HT-29 (cell line): ENCODE results near the gene LRR1. TPM values are rescaled to one million over a fixed set of nuclear protein-coding genes. Genes with fewer than 3 reads are reported as not detected.
"Not testable (repeated sequence)": the region's sequence is repeated elsewhere in the genome, so short reads cannot be mapped to it uniquely, and the experiment has no call there.

Experiments used
- DNase-seq: peaks from one replicate; pipeline ENCODE4 v3.0.0-alpha.2; 2015; ENCODE audit warnings: low spot score
- total RNA-seq: library from RNA; depleted of rRNA; stranded (reverse); fragments of >200 nt; shearing (Covaris generic); gene quantifications from 2 replicates; pipeline ENCODE4 v1.2.3, GENCODE V29; 2014

Gene LRR1
- total RNA-seq, 1 experiment from 2014 or later, result 26.4 TPM

DNA sequence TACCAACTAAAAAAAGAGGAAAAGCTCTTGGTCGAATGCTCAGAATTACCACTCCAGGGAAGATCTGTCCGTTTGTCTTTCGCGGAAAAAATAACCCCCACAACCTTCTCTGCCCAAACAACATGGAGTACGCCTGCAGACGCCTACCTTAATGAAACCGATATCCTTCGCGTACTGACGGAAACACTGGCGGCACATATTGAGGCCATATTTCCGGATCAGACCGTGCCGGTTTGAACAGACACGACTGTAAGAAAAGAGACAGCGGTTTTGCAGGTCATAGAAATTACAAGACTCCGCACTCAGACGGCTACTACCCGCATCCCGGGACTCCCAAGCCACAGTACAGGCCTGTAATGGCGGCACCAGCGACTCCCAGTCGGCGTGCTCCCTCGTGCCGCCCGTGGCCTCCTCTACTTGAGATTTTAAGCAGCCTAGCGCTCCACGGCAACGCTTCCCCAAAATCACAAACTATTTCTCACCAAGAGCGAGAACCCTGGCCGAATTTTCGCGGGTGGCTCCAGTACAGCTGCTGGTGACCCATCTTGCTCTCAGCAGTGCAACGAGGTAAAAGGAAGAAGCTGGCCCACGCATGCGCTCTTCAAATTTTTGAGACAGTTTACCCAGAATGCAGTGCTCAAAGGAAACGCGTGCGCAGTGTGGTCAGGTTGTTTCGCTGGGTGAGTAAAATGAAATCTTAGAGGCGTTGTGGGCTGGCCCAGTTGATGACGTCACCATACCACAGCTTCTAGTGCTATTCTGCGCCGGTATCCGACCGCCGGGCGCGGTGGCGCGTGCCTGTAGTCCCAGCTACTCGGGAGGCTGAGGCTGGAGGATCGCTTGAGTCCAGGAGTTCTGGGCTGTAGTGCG lies 12.7 kb upstream of the LRR1 start, which contains the start of gene RPS29:
TSS of gene RPS29 (minus strand) at position 578 of the 870 bp plus-strand sequence. CDS start at position 544, 34 bp downstream.
- DNase-seq, result peak; percentile 97

GRCh38 chr14:49586673-49587460 lies 11.9 kb upstream of the LRR1 start:
- peak; percentile 84 for DNase-seq

DNA sequence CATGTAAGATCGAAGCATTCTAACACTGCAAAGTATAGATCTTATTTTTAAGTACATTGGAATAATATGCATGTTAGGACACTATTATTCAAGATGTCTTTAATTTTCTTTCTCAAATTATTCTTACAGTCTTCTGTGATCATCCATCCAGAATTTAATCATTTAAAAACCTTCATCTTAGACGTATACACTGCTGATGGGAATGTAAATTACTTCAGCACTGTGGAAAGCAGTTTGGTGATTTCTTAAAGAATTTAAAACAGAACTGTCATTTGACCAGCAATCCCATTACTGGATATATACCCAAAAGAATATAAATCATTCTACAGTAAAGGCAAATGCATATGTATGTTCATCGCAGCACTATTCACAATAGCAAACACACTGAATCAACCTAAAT lies 9.4 kb upstream of the LRR1 start:
- DNase-seq, result no peak

DNA sequence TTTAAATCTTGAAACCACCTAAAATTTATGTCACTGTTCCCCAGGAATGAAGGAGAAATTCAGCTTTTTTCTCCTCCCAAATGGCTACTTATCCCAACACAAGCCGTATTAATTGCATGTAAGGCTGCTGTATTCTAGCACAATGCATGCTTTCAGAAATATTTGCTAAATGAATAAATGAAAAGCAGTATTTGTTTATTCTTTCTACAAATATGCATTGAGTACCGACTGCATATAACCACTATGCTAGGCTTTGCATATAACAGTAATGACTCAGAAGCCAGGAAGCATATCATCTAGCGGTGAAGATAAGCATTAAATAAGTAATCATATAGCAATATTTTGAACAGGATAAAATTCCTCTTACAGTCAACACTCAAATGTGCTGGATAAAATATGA lies 5.7 kb upstream of the LRR1 start:
- DNase-seq, result no peak

- no peak for DNase-seq
These were observed 4.2 kb upstream of the LRR1 start for GRCh38 chr14:49594347-49595091.

DNA sequence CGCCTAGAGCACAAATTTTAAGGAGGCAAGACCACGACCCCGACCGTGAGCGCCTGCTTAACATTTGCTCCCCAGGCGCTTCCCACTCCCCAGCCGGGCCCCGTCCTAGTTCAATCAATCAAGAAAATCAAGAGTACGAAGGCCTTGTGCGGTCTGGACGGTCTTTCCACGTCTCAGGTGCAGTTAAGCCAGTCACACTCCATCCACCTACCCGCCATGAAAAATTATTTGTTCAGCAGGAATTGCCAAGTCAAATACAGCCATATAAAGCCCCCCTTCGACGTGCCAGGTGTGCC lies 603 bp upstream of the LRR1 start:
- DNase-seq, result no peak

GRCh38 chr14:49607583-49607982 lies 8.8 kb downstream of the LRR1 start:
- no peak for DNase-seq

GRCh38 chr14:49612251-49612650 lies 13.5 kb downstream of the LRR1 start:
- DNase-seq, result no peak

DNA sequence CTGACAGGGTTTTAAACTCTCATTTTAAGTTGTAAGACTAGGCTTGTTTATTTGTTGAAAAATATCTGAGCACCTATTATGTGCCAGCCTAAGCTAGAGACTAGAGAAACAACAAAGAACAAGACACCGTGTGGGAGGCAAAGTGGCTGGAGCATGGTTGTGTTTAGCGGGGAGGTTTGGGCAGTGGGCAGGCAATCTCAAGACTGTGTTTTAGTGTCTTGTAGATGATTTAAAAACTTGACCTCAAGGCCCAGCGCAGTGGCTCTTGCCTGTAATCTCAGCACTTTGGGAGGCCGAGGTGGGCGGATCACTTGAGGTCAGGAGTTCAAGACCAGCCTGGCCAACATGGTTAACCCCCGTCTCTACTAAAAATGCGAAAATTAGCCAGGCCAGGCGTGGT lies 13.9 kb downstream of the LRR1 start:
- no peak for DNase-seq

DNA sequence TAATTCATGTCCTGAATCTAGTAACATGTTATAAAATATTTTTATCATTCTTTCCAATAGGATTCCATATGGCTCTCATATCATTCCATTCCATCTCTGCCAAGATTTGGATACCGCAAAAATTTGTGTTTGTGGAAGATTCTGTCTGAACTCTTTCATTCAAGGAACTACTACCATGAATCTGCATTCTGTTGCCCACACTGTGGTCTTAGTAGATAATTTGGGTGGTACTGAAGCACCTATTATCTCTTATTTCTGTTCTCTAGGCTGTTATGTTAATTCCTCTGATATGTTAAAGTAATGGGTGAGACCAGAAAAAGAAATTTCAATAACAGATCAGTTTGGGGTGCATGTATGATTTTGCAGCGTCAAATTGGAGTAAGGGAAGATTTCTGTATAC lies 15.5 kb downstream of the LRR1 start:
- no peak for DNase-seq

GRCh38 chr14:49615776-49616175 lies 17.0 kb downstream of the LRR1 start:
- DNase-seq, result no peak

- no peak for DNase-seq
These were observed 19.2 kb downstream of the LRR1 start for GRCh38 chr14:49617852-49618519.

- DNase-seq, result not testable (repeated sequence)
These were observed 20.5 kb downstream of the LRR1 start for GRCh38 chr14:49619273-49619672.

DNA sequence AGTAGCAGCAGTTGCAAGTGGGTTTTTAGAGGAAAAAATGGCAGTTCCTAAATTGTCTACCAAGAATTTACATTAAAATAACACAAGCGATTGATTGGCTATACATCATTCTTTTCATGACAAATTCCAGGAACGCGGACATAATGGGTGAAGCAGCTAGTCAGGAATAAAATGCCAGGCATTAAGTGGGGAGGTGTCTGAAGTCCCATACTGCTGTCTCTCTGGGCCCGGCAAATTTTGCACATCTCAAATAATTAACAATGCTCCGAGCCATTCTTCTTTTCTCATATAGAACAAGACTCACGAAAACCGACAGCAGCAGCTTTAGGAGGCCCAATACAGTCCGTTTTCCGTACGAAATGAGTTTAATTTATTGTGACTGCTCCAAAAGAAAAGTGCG lies 21.0 kb downstream of the LRR1 start:
- DNase-seq, result no peak

DNA sequence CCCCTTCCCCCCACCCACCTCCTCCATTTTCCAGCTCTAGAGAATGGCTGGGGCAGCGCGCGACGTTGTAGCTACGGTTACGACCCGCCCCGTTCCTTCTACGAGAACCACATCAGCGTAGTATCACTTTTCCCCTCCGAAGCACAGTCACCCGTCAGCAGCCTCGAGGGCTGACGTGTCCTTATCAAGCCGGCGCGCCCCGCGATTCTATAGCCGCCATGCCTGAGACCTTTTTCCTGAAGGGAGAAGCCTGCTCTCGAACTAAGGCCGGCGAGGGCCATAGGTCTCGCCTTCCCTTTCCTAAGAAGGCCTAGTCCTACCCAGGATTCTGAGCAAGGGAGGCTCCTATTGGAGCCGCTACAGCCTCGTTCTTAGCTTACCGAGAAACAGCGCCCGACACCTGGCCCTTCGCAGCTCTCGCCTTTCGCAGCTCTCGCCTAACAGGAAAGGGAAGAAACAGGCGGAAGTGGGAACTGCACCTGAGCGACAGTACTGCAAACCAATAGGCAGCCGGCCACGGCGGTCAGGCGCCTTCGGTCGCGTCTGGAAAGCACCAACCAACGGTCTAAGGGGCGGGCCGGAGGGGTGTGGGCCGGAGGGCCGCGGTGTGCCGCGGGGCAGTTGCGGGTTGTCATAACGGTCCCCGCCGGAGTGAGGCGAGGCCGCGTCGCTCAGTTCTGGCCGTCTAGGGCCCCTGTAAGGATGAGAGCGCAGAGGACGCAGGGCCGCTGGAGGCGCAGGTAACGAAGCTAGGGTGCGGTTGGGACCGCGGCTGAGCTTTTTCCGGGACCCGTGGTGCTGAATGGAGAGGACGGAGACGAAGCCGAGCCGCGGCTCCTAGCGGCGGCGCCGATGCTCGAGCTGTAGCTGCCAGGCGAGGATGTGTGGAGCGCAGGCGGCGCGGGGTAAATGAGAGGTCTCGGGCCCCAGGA lies 21.7 kb downstream of the LRR1 start, which contains the start of the genes MGAT2 and RPL36AL:
TSS of gene MGAT2 (plus strand) at position 618 of the 932 bp plus-strand sequence. CDS start 470 bp downstream, outside the sequence.
TSS of gene RPL36AL (minus strand) at position 445 of the 932 bp plus-strand sequence. CDS start 1,522 bp downstream, outside the sequence.
- peak; percentile 95 for DNase-seq

GRCh38 chr14:49621114-49621881 lies 22.6 kb downstream of the LRR1 start:
- DNase-seq, result peak; percentile 49

GRCh38 chr14:49622022-49622607 lies 23.4 kb downstream of the LRR1 start:
- DNase-seq, result peak; percentile 30

- DNase-seq, result no peak
These were observed 24.6 kb downstream of the LRR1 start for GRCh38 chr14:49623387-49623786.
